Measurements from ENCODE around the gene ZEB1.

GRCh38 chr10:31524460-31524859 lies 205.4 kb downstream of the ZEB1 start:
- TF ChIP-seq CTCF (conservative IDR thresholded peaks at IDR 0.05; ENCODE audit: low read length) (no peak), EZH2phosphoT487 (IDR thresholded peaks at IDR 0.05; ENCODE audit: borderline replicate concordance) (no peak)
